DOHH2 (cell line): ENCODE results near the gene CLSTN1.

Experiments used
- H3F3A ChIP-seq: fragments of 200-600 bp; sonication (generic), shearing (Covaris generic); 2 replicates; pipeline ENCODE4 v1.6.0; 2016; ENCODE audit warnings: antibody characterized with exemption, mild to moderate bottlenecking; ENCODE audit not compliant: control insufficient read depth, insufficient read depth
- H3K27ac ChIP-seq: fragments of 200-600 bp; sonication (generic); 2 replicates; pipeline ENCODE4 v1.5.1; 2014; ENCODE audit warnings: low read depth, mild to moderate bottlenecking, low read length, moderate library complexity
- H3K27me3 ChIP-seq: fragments of 200-600 bp; sonication (generic); 2 replicates; pipeline ENCODE4 v1.6.1; 2014; ENCODE audit warnings: mild to moderate bottlenecking, low read length, mixed read lengths; ENCODE audit not compliant: control insufficient read depth
- H3K36me3 ChIP-seq: fragments of 200-600 bp; sonication (generic); 2 replicates; pipeline ENCODE4 v1.6.1; 2014; ENCODE audit warnings: mild to moderate bottlenecking, low read length, moderate library complexity, mixed read lengths; ENCODE audit not compliant: control insufficient read depth
- H3K4me1 ChIP-seq: fragments of 200-600 bp; sonication (generic); 2 replicates; pipeline ENCODE4 v1.6.1; 2014; ENCODE audit warnings: mild to moderate bottlenecking, low read length, mixed read lengths; ENCODE audit not compliant: control insufficient read depth
- H3K4me2 ChIP-seq: fragments of 200-600 bp; sonication (generic); 2 replicates; pipeline ENCODE4 v1.6.0; 2014; ENCODE audit warnings: mild to moderate bottlenecking, low read length, moderate library complexity
- H3K4me3 ChIP-seq: fragments of 200-600 bp; sonication (generic); 2 replicates; pipeline ENCODE4 v1.5.1; 2014; ENCODE audit warnings: mild to moderate bottlenecking, low read length, mixed read lengths
- H3K79me2 ChIP-seq: fragments of 200-600 bp; sonication (generic); 2 replicates; pipeline ENCODE4 v1.6.1; 2014; ENCODE audit warnings: mild to moderate bottlenecking, low read length, mixed read lengths; ENCODE audit not compliant: control insufficient read depth
- H3K9me2 ChIP-seq: fragments of 200-600 bp; sonication (generic); replicated peaks from 2 replicates; pipeline ENCODE4 v1.6.1; 2014; ENCODE audit warnings: mild to moderate bottlenecking, low read length, mixed read lengths; ENCODE audit not compliant: control insufficient read depth
- H3K9me3 ChIP-seq: fragments of 200-600 bp; sonication (generic); 2 replicates; pipeline ENCODE4 v1.6.1; 2014; ENCODE audit warnings: antibody characterized with exemption, low read length, mixed read lengths; ENCODE audit not compliant: control insufficient read depth, insufficient read depth
- H4K20me1 ChIP-seq: fragments of 200-600 bp; sonication (generic); 2 replicates; pipeline ENCODE4 v1.6.0; 2014; ENCODE audit warnings: low read depth, mild to moderate bottlenecking, antibody characterized with exemption, low read length, moderate library complexity; ENCODE audit not compliant: control insufficient read depth, insufficient read depth
- EZH2phosphoT487 ChIP-seq: fragments of 200-600 bp; sonication (generic); IDR thresholded peaks from 2 replicates; pipeline ENCODE4 v1.6.1; 2017; ENCODE audit warnings: borderline replicate concordance, mild to moderate bottlenecking, antibody characterized with exemption, low read length, moderate library complexity, mixed read lengths
- TF ChIP-seq, protein P1 (sequence below): fragments of 200-600 bp; sonication (generic); IDR thresholded peaks from one replicate; pipeline ENCODE4 v1.5.1; 2014; ENCODE audit warnings: antibody characterized with exemption, mild to moderate bottlenecking, low read depth, low read length; ENCODE audit not compliant: poor library complexity, severe bottlenecking

CLSTN1 gene

DNA sequence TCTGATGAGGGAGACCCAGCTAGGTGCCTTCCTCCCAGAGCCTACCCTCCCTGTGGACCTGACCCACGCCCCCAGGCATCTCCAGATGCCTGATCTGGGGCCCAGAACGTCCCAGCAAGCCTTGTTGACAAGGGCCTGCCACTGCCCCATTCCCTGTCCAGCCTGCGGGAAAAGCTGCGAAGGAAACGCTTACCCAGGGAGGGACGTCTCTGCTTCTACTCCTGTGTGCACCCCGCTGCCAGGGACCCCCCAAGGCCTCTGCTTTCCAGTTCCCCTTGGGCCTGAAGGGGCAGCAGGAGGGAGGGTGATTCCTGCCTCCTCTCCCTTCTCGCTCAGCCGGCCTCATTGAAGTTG, 11.6 kb upstream of the CLSTN1 start:
- TF ChIP-seq, protein P1, sequence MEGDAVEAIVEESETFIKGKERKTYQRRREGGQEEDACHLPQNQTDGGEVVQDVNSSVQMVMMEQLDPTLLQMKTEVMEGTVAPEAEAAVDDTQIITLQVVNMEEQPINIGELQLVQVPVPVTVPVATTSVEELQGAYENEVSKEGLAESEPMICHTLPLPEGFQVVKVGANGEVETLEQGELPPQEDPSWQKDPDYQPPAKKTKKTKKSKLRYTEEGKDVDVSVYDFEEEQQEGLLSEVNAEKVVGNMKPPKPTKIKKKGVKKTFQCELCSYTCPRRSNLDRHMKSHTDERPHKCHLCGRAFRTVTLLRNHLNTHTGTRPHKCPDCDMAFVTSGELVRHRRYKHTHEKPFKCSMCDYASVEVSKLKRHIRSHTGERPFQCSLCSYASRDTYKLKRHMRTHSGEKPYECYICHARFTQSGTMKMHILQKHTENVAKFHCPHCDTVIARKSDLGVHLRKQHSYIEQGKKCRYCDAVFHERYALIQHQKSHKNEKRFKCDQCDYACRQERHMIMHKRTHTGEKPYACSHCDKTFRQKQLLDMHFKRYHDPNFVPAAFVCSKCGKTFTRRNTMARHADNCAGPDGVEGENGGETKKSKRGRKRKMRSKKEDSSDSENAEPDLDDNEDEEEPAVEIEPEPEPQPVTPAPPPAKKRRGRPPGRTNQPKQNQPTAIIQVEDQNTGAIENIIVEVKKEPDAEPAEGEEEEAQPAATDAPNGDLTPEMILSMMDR, result no peak
- no peak for TF ChIP-seq EZH2phosphoT487
- Histone ChIP-seq H3F3A (no peaks in the 10 kb centered on the region), H4K20me1 (no peaks in the 10 kb centered on the region), H3K79me2 (no peaks in the 10 kb centered on the region), H3K9me2 (no peaks in the 10 kb centered on the region), H3K27me3 (no peaks in the 10 kb centered on the region), H3K4me1 (peaks cover 21% of the 10 kb centered on the region), H3K4me2 (no peak overlapping the region), H3K4me3 (no peak overlapping the region), H3K9me3 (no peaks in the 10 kb centered on the region), H3K36me3 (no peaks in the 10 kb centered on the region), H3K27ac (no peak overlapping the region)

DNA sequence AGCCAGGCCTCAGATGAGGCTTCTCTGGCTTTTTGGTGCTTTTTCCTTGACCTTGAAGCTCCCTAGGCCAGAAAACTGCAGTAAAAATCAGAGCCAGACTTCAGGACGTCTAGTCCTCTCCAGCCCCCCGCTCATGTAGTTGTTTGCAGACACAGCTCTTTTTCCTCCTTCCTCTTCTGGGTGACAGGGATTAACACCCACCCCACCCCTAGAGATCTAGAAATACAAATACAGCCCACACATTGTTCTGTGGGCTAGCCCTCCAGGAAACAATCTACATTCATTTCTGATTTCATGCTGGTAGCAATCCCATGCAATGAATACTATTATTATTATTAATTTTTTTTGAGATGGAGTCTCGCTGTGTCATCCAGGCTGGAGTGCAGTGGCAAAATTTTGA, 9.9 kb upstream of the CLSTN1 start:
- Histone ChIP-seq H3K27me3 (no peaks in the 10 kb centered on the region), H3K4me1 (peaks cover 21% of the 10 kb centered on the region), H3K9me3 (no peaks in the 10 kb centered on the region), H3K79me2 (no peaks in the 10 kb centered on the region), H3F3A (no peaks in the 10 kb centered on the region), H3K27ac (no peak overlapping the region), H3K9me2 (no peaks in the 10 kb centered on the region), H3K4me3 (no peak overlapping the region), H3K4me2 (no peak overlapping the region), H3K36me3 (no peaks in the 10 kb centered on the region), H4K20me1 (no peaks in the 10 kb centered on the region)
- TF ChIP-seq EZH2phosphoT487, result no peak
- TF ChIP-seq, protein P1, result no peak

DNA sequence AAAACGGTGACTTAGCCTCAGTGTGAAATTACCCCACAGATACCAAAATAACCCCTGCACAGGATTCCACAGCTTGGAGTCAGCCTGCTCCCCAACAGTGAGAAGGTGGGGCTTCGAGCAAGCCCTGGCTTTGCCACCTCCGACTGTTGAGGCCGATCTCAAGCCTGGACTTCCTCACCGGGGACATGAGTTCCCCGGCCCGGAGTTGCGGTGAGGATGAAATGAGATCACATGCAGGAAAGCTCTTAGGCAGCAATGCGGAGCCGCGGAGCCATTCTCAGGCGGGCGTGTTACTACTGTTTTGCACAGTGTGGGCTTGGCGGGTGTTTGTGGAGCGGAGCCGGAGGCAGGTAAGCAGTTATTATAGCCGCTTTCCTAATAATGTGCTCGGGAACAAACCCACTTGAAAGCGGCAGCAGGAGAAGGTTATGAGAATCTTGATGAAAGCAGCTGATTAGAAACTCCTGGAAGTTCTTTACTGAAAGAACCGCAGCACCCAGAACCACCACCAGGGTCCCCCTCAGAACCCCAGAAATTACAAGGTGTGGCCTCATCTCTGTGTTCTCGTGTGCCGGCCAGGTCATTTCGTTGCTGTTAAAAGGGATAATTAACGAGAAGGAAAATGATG, 3.9 kb upstream of the CLSTN1 start:
- Histone ChIP-seq H3K27me3 (no peaks in the 10 kb centered on the region), H3K9me2 (no peaks in the 10 kb centered on the region), H3K79me2 (peaks cover 8% of the 10 kb centered on the region), H4K20me1 (no peaks in the 10 kb centered on the region), H3K4me3 (peak overlapping the region; percentile 32), H3F3A (peaks cover 24% of the 10 kb centered on the region), H3K4me2 (peak overlapping the region; percentile 50), H3K27ac (no peak overlapping the region), H3K9me3 (no peaks in the 10 kb centered on the region), H3K36me3 (peaks cover 8% of the 10 kb centered on the region), H3K4me1 (peaks cover 39% of the 10 kb centered on the region)
- TF ChIP-seq, protein P1, result peak; percentile 34
- no peak for TF ChIP-seq EZH2phosphoT487
